CD4-positive, alpha-beta T cell treated with Interleukin-2 at 100 ng/mL for 4 hours (primary cell): ENCODE data around the gene STARD13.
"Not testable (repeated sequence)": the region's sequence is repeated elsewhere in the genome, so short reads cannot be mapped to it uniquely, and the experiment has no call there.

Experiments
- DNase-seq: peaks from one replicate; pipeline ENCODE4 v3.0.0-alpha.2; 2020; ENCODE audit warnings: low spot score

STARD13 gene

GRCh38 chr13:33251131-33251661 is 34.4 kb downstream of the STARD13 start:
- DNase-seq, result no peak

- no peak for DNase-seq
These were observed 34.9 kb downstream of the STARD13 start for GRCh38 chr13:33250609-33251008.

- no peak for DNase-seq
These were observed 35.7 kb downstream of the STARD13 start for GRCh38 chr13:33249894-33250293.

GRCh38 chr13:33249066-33249465 is 36.5 kb downstream of the STARD13 start:
- no peak for DNase-seq

GRCh38 chr13:33245505-33246158 is 39.9 kb downstream of the STARD13 start:
- no peak for DNase-seq

- DNase-seq, result no peak
These were observed 40.7 kb downstream of the STARD13 start for GRCh38 chr13:33244907-33245287.

GRCh38 chr13:33244210-33244906 is 41.2 kb downstream of the STARD13 start:
- no peak for DNase-seq

- DNase-seq, result no peak
These were observed 42.5 kb downstream of the STARD13 start for GRCh38 chr13:33242984-33243617.

- DNase-seq, result not testable (repeated sequence)
These were observed 43.2 kb downstream of the STARD13 start for GRCh38 chr13:33242372-33242771.

GRCh38 chr13:33236021-33236420 is 49.5 kb downstream of the STARD13 start:
- no peak for DNase-seq

- no peak for DNase-seq
These were observed 50.0 kb downstream of the STARD13 start for GRCh38 chr13:33235564-33235963.

- no peak for DNase-seq
These were observed 50.5 kb downstream of the STARD13 start for GRCh38 chr13:33235078-33235477.

- DNase-seq, result no peak
These were observed 52.0 kb downstream of the STARD13 start for GRCh38 chr13:33233547-33233946.

GRCh38 chr13:33232883-33233282 is 52.7 kb downstream of the STARD13 start:
- no peak for DNase-seq

- no peak for DNase-seq
These were observed 54.2 kb downstream of the STARD13 start for GRCh38 chr13:33231339-33231738.

GRCh38 chr13:33230178-33230881 is 55.2 kb downstream of the STARD13 start:
- no peak for DNase-seq

- no peak for DNase-seq
These were observed 55.9 kb downstream of the STARD13 start for GRCh38 chr13:33229446-33230177.

- peak; percentile 53 for DNase-seq
These were observed 56.7 kb downstream of the STARD13 start for GRCh38 chr13:33228648-33229445.

- DNase-seq, result no peak
These were observed 57.5 kb downstream of the STARD13 start for GRCh38 chr13:33227927-33228647.

- no peak for DNase-seq
These were observed 60.9 kb downstream of the STARD13 start for GRCh38 chr13:33224686-33225085.
